Caco-2 (cell line): ENCODE measurements around the gene UBTD1. TPM values are rescaled to one million over a fixed set of nuclear protein-coding genes. Genes with fewer than 3 reads are reported as not detected.

Experiments
- BruUV-seq: library from RNA; stranded (reverse); fragments of 400-500 nt; replicated peaks from 2 replicates; lab custom pipeline; 2021; lab: Mats Ljungman, UMichigan
- CTCF ChIA-PET: fragments of 300-600 bp; sonication (Branson Sonifier 250); formaldehyde crosslinking; loops from one replicate; lab custom pipeline; 2022; ENCODE audit warnings: antibody characterized with exemption; lab: Charles Lee
- POLR2A ChIA-PET: fragments of 300-600 bp; sonication (Branson Sonifier 250); formaldehyde crosslinking; loops from one replicate; lab custom pipeline; 2022; ENCODE audit warnings: antibody characterized with exemption; lab: Charles Lee
- DNase-seq, 2 experiments: peaks; one replicate each; pipeline versions ENCODE4 v3.0.0 to v3.0.0-alpha.2; 2020 to 2022
- H3K27me3 ChIP-seq: replicated peaks from 2 replicates; pipeline ENCODE4 v1.6.0; 2011; ENCODE audit warnings: low read length; ENCODE audit not compliant: control insufficient read depth, insufficient read depth
- H3K36me3 ChIP-seq: 2 replicates; pipeline ENCODE4 v1.5.1; 2011; ENCODE audit warnings: low read length; ENCODE audit not compliant: control insufficient read depth, insufficient read depth
- H3K4me1 ChIP-seq: fragments of 250-450 bp; sonication (Bioruptor Pico); 2 replicates; pipeline ENCODE4 v1.5.1; 2020; ENCODE audit warnings: mild to moderate bottlenecking
- H3K4me3 ChIP-seq: 2 replicates; pipeline ENCODE4 v1.5.1; 2011; ENCODE audit warnings: low read depth, mild to moderate bottlenecking, control low read depth, low read length
- H3K9me3 ChIP-seq: fragments of 250-450 bp; sonication (Bioruptor Pico); 2 replicates; pipeline ENCODE4 v1.5.1; 2020; ENCODE audit warnings: mild to moderate bottlenecking, moderate library complexity
- H3K27ac Mint-ChIP-seq: one replicate; pipeline ENCODE4 v1.8.0; 2022; ENCODE audit warnings: mixed read lengths; ENCODE audit not compliant: unreplicated experiment
- H3K27me3 Mint-ChIP-seq: one replicate; pipeline ENCODE4 v1.8.0; 2022; ENCODE audit warnings: mixed read lengths; ENCODE audit not compliant: insufficient read depth, unreplicated experiment
- H3K36me3 Mint-ChIP-seq: one replicate; pipeline ENCODE4 v1.8.0; 2022; ENCODE audit warnings: mild to moderate bottlenecking, mixed read lengths; ENCODE audit not compliant: insufficient read depth, unreplicated experiment
- H3K4me1 Mint-ChIP-seq: one replicate; pipeline ENCODE4 v1.8.0; 2022; ENCODE audit warnings: low read depth, mixed read lengths; ENCODE audit not compliant: unreplicated experiment
- H3K4me3 Mint-ChIP-seq: one replicate; pipeline ENCODE4 v1.8.0; 2022; ENCODE audit warnings: mild to moderate bottlenecking, moderate library complexity, mixed read lengths; ENCODE audit not compliant: unreplicated experiment
- H3K9me3 Mint-ChIP-seq: one replicate; pipeline ENCODE4 v1.8.0; 2022; ENCODE audit warnings: mixed read lengths; ENCODE audit not compliant: unreplicated experiment
- CTCF ChIP-seq, 2 experiments: fragments of 200-600 bp in 1 of 2; IDR thresholded peaks; 1 replicate in 1 of 2; 2 replicates in 1 of 2; pipeline versions ENCODE4 v1.5.1 to v1.8.0; 2011 to 2022; ENCODE audit warnings: antibody characterized with exemption in 1 of 2, control low read depth in 1 of 2, inconsistent platforms in 1 of 2, low read depth in 1 of 2, low read length in 1 of 2, mild to moderate bottlenecking in 1 of 2, moderate library complexity in 1 of 2; ENCODE audit not compliant: insufficient read depth in 1 of 2, severe bottlenecking in 1 of 2, unreplicated experiment in 1 of 2
- intact Hi-C: fragments of 100-400 bp; cut with micrococcal nuclease; formaldehyde crosslinking; loops from one replicate; pipeline ENCODE4 v1.10.0; 2022; ENCODE audit not compliant: unreplicated experiment
- total RNA-seq: library from RNA; stranded (reverse); gene quantifications from 2 replicates; pipeline ENCODE4 v1.2.3, GENCODE V29; 2022

The UBTD1 gene
- total RNA-seq, 1 experiment from 2014 or later: 11.4 TPM

DNA sequence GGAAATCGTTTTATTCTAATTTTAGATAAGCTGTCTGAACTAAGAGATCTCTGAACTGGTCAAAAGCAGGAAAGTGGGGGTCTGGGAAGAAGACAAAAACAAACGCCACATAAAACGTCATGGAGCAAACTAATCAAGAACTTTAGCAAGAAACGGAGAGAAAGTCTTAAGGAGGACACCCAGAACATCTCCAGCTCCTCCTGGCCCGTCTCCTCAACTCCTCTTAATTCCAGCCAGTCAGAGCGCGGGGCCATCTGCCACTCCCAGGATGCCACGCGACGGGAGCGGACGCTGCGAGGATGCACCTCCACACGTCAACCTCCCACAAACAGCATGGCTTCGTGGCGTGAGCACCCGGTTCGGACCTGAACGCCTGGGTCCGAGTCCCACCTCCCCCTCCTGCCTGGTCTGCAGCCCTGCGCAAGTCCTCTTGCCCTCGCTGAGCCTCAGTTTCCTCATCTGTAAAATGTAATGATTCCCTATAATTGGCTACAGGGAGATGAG is 1.1 kb upstream of the UBTD1 start:
- peaks cover 25% of the 10 kb centered on the region for H3K4me1 Mint-ChIP-seq
- peak overlapping the region; percentile 71 for H3K4me3 ChIP-seq
- H3K36me3 ChIP-seq: no peaks in the 10 kb centered on the region
- H3K36me3 Mint-ChIP-seq: peaks cover 14% of the 10 kb centered on the region
- H3K27me3 Mint-ChIP-seq: no peaks in the 10 kb centered on the region
- BruUV-seq: no TSS peak
- peaks cover 23% of the 10 kb centered on the region for H3K4me1 ChIP-seq
- no peaks in the 10 kb centered on the region for H3K9me3 ChIP-seq
- peak overlapping the region; percentile 91 for H3K27ac Mint-ChIP-seq
- POLR2A ChIA-PET: no interaction called here
- no peaks in the 10 kb centered on the region for H3K9me3 Mint-ChIP-seq
- DNase-seq: peak; percentile 84 to 89
- H3K27me3 ChIP-seq: no peaks in the 10 kb centered on the region
- CTCF ChIA-PET: interaction anchor here (1.0 kb wide), 1 partner anchor 34 kb away, joined by 3 read pairs; no protein-coding TSS in a partner anchor
- H3K4me3 Mint-ChIP-seq: peak overlapping the region; percentile 91
- intact Hi-C loops: loop anchor here (1.0 to 5.0 kb wide), 4 partner anchors 34 to 165 kb away; partner anchors contain the start of genes EXOSC1, FRAT2 and ZDHHC16
- TF ChIP-seq CTCF (IDR thresholded peaks at IDR 0.05; ENCODE audit: insufficient read depth in 1 of 2, low read depth in 1 of 2, low read length in 1 of 2, severe bottlenecking in 1 of 2, unreplicated experiment in 1 of 2): no peak

DNA sequence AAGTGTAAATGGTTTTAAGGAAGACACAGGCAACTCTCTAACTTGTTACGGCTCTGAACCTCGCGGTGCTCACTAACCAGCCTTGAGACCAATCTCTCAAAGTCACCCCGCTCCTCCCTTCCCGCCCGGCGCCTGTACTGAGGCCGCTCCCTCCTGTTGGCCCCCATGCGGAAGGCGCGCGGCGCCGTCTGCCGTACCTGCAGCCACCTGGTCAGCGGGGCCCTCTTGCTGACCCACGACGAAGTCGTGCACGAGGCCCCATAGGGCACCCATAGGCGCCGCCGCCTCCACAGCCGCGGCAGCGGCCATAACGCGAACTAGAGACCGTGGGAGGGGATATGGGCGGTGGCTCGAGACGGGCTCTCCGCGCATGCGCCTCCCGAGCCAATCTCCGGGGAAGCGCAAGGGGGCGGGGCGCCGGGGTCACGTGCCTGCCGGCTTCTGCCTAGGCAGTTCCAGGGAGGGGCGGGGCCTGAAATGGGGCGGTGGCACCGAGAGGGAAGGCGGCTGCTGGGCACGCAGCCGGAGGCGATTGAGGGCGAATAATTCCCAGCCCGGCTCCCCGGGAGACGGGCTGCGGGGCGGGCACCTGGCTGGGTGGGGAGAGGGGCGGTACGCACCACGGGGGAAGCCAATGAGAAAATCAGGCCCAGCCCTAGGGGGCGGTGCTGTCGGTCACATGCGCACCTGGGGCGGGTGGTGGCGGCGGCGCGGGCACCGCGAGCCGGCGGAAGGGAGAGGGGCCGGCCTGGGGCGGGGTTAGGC is 466 bp upstream of the UBTD1 start, which contains the start of gene MMS19:
TSS of gene MMS19 (minus strand) at position 347 of the 765 bp plus-strand sequence. CDS start at position 309, 38 bp downstream.
- intact Hi-C loops: loop anchor here (1.0 to 5.0 kb wide), 4 partner anchors 35 to 166 kb away; partner anchors contain the start of genes EXOSC1, FRAT2 and ZDHHC16
- ChIA-PET POLR2A (interaction anchor here (0.6 to 0.8 kb wide), 3 partner anchors 36 to 165 kb away, joined by 3 read pairs; partner anchors contain the start of gene RRP12), CTCF (interaction anchor here (0.6 to 1.6 kb wide), 6 partner anchors 9 to 75 kb away, joined by 3 to 8 read pairs (median 4); partner anchors contain the start of gene ANKRD2)
- Mint-ChIP-seq H3K27ac (peak within 1 kb of the TSS; percentile 91), H3K27me3 (no peaks in the 10 kb centered on the region), H3K4me3 (peak within 1 kb of the TSS; percentile 91), H3K4me1 (peaks cover 25% of the 10 kb centered on the region), H3K9me3 (no peaks in the 10 kb centered on the region), H3K36me3 (peaks cover 14% of the 10 kb centered on the region)
- Histone ChIP-seq H3K27me3 (no peaks in the 10 kb centered on the region), H3K36me3 (no peaks in the 10 kb centered on the region), H3K4me1 (peaks cover 23% of the 10 kb centered on the region), H3K9me3 (no peaks in the 10 kb centered on the region), H3K4me3 (peak within 1 kb of the TSS; percentile 71)
- TSS peak; percentile 20 for BruUV-seq
- peak; percentile 99 to 100 for DNase-seq
- no peak for TF ChIP-seq CTCF (IDR thresholded peaks at IDR 0.05; ENCODE audit: insufficient read depth in 1 of 2, low read depth in 1 of 2, low read length in 1 of 2, severe bottlenecking in 1 of 2, unreplicated experiment in 1 of 2)
